Measurements from ENCODE around the gene IRAK2. TPM values are rescaled to one million over a fixed set of nuclear protein-coding genes. Genes with fewer than 3 reads are reported as not detected.
A peak's percentile ranks its signal among the peaks of the same experiment; 100 is the strongest.

The IRAK2 gene
- total and polyA plus RNA-seq, 10 donors = 1.4 to 11.8 (median 7.9) TPM

DNA sequence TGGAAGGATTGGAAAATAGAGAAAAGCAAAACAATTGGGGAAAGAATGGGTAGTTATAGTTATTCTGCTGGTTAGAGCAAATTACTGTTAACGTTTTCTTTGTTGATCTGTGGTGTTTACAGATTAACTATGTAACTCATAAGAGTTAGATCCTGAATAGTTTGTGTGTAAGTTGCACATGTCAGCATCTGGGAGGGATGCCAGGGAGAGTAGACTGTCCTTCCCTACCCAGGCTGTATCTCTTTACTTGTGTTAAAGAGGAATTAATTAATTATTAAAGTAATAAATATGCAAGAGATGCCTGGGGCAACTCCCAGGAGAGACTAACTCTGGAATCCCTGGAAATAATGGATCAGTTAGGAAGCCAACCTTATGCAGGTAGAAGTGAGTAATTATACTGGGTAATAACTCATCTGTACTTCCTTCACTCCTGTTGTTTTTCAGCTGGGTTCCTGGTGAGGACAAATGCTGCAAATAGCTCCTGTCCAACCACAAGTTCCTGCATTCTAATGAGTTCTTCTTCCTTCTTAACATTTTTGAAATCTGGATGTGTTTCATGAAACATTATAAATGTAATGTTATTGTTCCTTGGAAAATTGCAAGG is 109.1 kb downstream of the IRAK2 start:
- no peak for DNase-seq
- H3K36me3 ChIP-seq = peaks cover 0 to 100% (median 66%) of the 10 kb centered on the region in 6 donors
- peak overlapping the region in 3 of 8 donors; percentile 34 to 50 (median 43) for H3K27ac ChIP-seq
- intact Hi-C loops (cut with DNase I; ENCODE audit: low total_unique reads) = no loop called here
- peaks cover 20 to 62% (median 27%) of the 10 kb centered on the region in 6 donors for H3K4me1 ChIP-seq
- no peaks in the 10 kb centered on the region for H3K9me3 ChIP-seq
- peak overlapping the region in 1 of 8 donors; percentile 17 for H3K4me3 ChIP-seq
- TF ChIP-seq POLR2A (IDR thresholded peaks at IDR 0.05) = no peak
- TF ChIP-seq CTCF (IDR thresholded peaks at IDR 0.05 in 8 of 11, conservative IDR thresholded peaks at IDR 0.05 in 3 of 11) = no peak
- TF ChIP-seq POLR2AphosphoS5 (IDR thresholded peaks at IDR 0.05) = no peak
- 10 to 26% (median 24%) methylated on average over 1 of the region's 1 CpG for WGBS, 5 donors
- no peaks in the 10 kb centered on the region for H3K27me3 ChIP-seq (replicated peaks in 1 of 7)

- H3K36me3 ChIP-seq = peaks cover 0 to 100% (median 67%) of the 10 kb centered on the region in 6 donors
- no peak for TF ChIP-seq POLR2A (IDR thresholded peaks at IDR 0.05)
- TF ChIP-seq CTCF (IDR thresholded peaks at IDR 0.05 in 8 of 11, conservative IDR thresholded peaks at IDR 0.05 in 3 of 11) = no peak
- no peak for TF ChIP-seq POLR2AphosphoS5 (IDR thresholded peaks at IDR 0.05)
- 56 to 79% (median 71%) methylated on average over 1 of the region's 1 CpG for WGBS, 5 donors
These were observed 109.9 kb downstream of the IRAK2 start for GRCh38 chr3:10274601-10275000.

DNA sequence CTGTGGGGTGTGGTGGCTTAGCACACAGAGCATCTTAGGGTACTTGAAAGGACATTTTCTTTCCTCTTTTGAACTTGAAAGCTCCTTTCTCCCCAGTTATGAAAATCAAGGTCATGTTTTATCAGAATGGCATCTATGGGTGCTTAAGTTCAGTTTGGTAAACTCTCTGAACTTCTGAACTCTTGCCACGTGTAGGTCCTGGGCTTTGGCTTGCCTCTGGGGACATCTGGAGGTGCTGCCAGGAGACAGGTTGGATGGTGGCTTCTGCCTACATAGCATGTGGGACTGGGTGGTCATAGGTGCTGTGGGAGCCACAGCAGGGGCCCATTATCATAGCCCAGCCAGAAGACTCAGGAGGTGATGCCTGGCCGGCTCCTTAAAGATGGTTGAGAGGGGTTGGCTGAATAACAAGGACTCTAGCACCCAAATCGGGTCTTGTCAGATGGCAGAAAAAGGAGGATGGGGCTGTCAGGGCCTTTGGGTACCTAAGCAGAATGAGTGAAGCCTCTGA is 112.5 kb downstream of the IRAK2 start:
- 82 to 89% (median 87%) methylated on average over 3 of the region's 3 CpGs for WGBS, 5 donors
- TF ChIP-seq POLR2A (IDR thresholded peaks at IDR 0.05) = no peak
- no peak for TF ChIP-seq POLR2AphosphoS5 (IDR thresholded peaks at IDR 0.05)
- no peak for TF ChIP-seq CTCF (IDR thresholded peaks at IDR 0.05 in 8 of 11, conservative IDR thresholded peaks at IDR 0.05 in 3 of 11)
- Histone ChIP-seq H3K36me3 (peaks cover 0 to 100% (median 62%) of the 10 kb centered on the region in 6 donors), H3K27ac (no peak overlapping the region), H3K27me3 (replicated peaks in 1 of 7) (no peaks in the 10 kb centered on the region), H3K4me1 (peaks cover 20 to 33% (median 25%) of the 10 kb centered on the region in 6 donors), H3K9me3 (no peaks in the 10 kb centered on the region), H3K4me3 (no peak overlapping the region)
- peak; percentile 45 for DNase-seq
- intact Hi-C loops (cut with DNase I; ENCODE audit: low total_unique reads) = no loop called here

More at GRCh38 chr3:10274601-10275000, 109.9 kb downstream of the IRAK2 start:
- Histone ChIP-seq H3K27ac (peak overlapping the region in 3 of 8 donors; percentile 33 to 50 (median 34)), H3K27me3 (replicated peaks in 1 of 7) (no peaks in the 10 kb centered on the region), H3K4me1 (peaks cover 20 to 55% (median 27%) of the 10 kb centered on the region in 6 donors), H3K4me3 (peak overlapping the region in 1 of 8 donors; percentile 17), H3K9me3 (no peaks in the 10 kb centered on the region)
- intact Hi-C loops (cut with DNase I; ENCODE audit: low total_unique reads) = no loop called here
- DNase-seq = peak; percentile 8

DNA sequence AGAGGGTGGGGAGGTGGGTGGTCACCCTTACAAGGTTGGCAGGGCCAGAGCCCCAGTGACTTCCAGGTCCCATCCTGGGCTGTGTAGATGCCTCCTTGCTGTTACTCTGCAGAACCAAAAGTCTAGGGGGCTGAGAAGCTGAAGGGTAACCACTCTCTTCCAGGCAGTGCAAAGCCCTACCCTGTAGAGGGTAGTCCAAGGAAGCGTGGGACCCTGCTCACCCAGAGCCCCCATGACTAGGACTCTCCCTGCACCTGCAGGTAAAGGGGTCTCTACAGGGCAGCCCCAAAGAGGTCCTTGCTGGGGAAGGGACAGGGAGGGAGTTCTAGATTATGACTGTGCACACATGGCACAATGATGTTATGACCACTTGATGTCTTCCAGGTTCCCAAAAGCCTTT is 113.8 kb downstream of the IRAK2 start:
- Histone ChIP-seq H3K36me3 (peaks cover 0 to 100% (median 64%) of the 10 kb centered on the region in 6 donors), H3K27ac (peak overlapping the region in 1 of 8 donors; percentile 11), H3K4me3 (no peak overlapping the region), H3K4me1 (peaks cover 11 to 20% (median 13%) of the 10 kb centered on the region in 6 donors), H3K27me3 (replicated peaks in 1 of 7) (no peaks in the 10 kb centered on the region), H3K9me3 (no peaks in the 10 kb centered on the region)
- no peak for TF ChIP-seq CTCF (IDR thresholded peaks at IDR 0.05 in 8 of 11, conservative IDR thresholded peaks at IDR 0.05 in 3 of 11)
- WGBS, 5 donors = 88 to 100% (median 97%) methylated on average over 1 of the region's 1 CpG; no CpG with 5 or more reads in 1 of the 5 donors
- intact Hi-C loops (cut with DNase I; ENCODE audit: low total_unique reads) = no loop called here
- DNase-seq = no peak
